Retinal pigment epithelial cell (primary cell): ENCODE results near the gene PGP.

Experiments
- DNase-seq: peaks from one replicate; pipeline ENCODE4 v3.0.0-alpha.2; 2010; ENCODE audit warnings: low read depth
- H3K4me3 ChIP-seq: 2 replicates; pipeline ENCODE4 v1.5.1; 2011; ENCODE audit warnings: mild to moderate bottlenecking, low read length, control low read depth, moderate library complexity
- CTCF ChIP-seq: conservative IDR thresholded peaks from 2 replicates; pipeline ENCODE4 v1.5.1; 2011; ENCODE audit warnings: low read depth, low read length, control low read depth, inconsistent platforms

Gene PGP

GRCh38 chr16:2174396-2175131, 40.1 kb downstream of the PGP start:
- no peak for DNase-seq

GRCh38 chr16:2173916-2174315, 40.7 kb downstream of the PGP start:
- no peak overlapping the region for H3K4me3 ChIP-seq
- no peak for DNase-seq
- no peak for TF ChIP-seq CTCF

More at GRCh38 chr16:2174396-2175131, 40.1 kb downstream of the PGP start:
- no peak overlapping the region for H3K4me3 ChIP-seq
- TF ChIP-seq CTCF = no peak

GRCh38 chr16:2173366-2173765, 41.3 kb downstream of the PGP start:
- no peak overlapping the region for H3K4me3 ChIP-seq
- no peak for DNase-seq
- TF ChIP-seq CTCF = no peak

- H3K4me3 ChIP-seq = no peak overlapping the region
- no peak for DNase-seq
- no peak for TF ChIP-seq CTCF
These were observed 41.8 kb downstream of the PGP start for GRCh38 chr16:2172688-2173335.

- no peak for DNase-seq
- no peak for TF ChIP-seq CTCF
- no peak overlapping the region for H3K4me3 ChIP-seq
These were observed 43.0 kb downstream of the PGP start for GRCh38 chr16:2171601-2172178.

- DNase-seq = no peak
- no peak for TF ChIP-seq CTCF
- H3K4me3 ChIP-seq = no peak overlapping the region
These were observed 43.8 kb downstream of the PGP start for GRCh38 chr16:2170587-2171435.
